ENCODE data around the gene DGCR8. TPM values are rescaled to one million over a fixed set of nuclear protein-coding genes. Genes with fewer than 3 reads are reported as not detected.
"Not testable (repeated sequence)": the region's sequence is repeated elsewhere in the genome, so short reads cannot be mapped to it uniquely, and the experiment has no call there.

Gene DGCR8
- total and polyA plus RNA-seq, 4 donors = 13.2 to 38.4 (median 26.2) TPM

DNA sequence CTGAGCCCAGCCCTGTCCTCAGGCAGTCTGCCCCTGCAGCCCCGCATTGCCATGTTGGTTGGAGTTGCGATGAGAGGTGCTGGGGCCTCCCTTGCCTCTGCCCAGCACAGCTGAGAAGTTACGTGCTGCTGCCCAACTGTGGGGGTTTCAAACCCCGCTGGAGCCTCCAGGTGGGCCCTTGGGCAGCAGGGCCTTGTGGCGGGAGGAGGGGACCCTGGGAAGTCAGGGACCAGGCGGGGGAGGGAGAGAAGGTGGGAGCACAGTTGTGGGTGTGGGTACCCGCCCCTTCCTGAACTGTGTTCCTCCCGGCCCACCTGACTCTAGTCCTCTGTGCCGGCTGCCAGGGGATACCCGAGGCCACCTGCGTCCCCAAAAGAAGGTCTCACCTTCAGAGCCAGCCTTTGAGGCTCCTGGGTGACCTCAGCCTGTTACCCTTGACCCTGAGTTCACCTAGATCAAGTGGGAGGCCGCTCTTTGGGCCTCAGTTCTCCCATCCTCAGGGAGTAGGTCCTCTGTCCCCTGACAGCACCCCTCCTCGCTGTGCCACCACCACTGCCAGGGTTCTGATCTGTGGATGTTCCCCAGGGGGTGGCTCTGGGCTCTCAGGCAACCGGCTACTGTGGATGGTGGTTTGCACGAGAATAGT lies 78.5 kb downstream of the DGCR8 start:
- no peak for ATAC-seq (ENCODE audit: insufficient read depth, low FRiP score)
- H3K9ac ChIP-seq (ENCODE audit: insufficient read depth in 1 of 2, low read length in 2 of 2) = no peak overlapping the region
- no peak for DNase-seq

DNA sequence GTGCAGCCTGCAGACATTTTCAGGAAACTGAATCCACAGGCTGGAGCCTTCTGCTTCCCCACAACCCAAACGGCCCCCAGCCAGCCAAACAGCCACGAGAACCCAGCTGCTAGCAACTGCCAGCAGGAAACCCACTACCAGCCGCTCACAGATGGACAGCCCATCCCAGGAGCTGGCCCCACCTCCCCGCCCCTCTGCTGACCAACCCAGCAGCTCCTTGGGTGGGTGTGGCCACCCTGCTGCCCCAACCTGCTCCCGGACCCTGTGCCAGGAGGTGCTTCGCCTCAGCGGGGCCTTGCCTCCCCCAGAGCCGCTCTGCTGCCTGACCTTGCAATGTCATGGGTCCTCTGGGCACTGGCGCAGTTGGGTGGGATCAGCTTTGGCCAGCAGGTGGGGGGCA lies 79.0 kb downstream of the DGCR8 start:
- no peak for ATAC-seq (ENCODE audit: insufficient read depth, low FRiP score)
- no peak overlapping the region for H3K27ac ChIP-seq (ENCODE audit: low read depth in 1 of 2, low read length in 1 of 2)
- no peak for TF ChIP-seq CTCF (IDR thresholded peaks at IDR 0.05; ENCODE audit: control extremely low read depth, extremely low read depth)

More for the DNA sequence above, 78.5 kb downstream of the DGCR8 start:
- no peak overlapping the region for H3K27ac ChIP-seq (ENCODE audit: low read depth in 1 of 2, low read length in 1 of 2)
- H3K4me3 ChIP-seq = no peak overlapping the region
- H3K4me1 ChIP-seq (ENCODE audit: control insufficient read depth in 5 of 5, insufficient read depth in 5 of 5, low read length in 5 of 5) = no peaks in the 10 kb centered on the region
- 40 to 67% methylated on average over 13 to 15 of the region's 15 CpGs for WGBS, 2 donors
- H3K9me3 ChIP-seq (ENCODE audit: control insufficient read depth in 4 of 4, insufficient read depth in 3 of 4, low read length in 3 of 4) = no peaks in the 10 kb centered on the region
- H3K27me3 ChIP-seq (ENCODE audit: control insufficient read depth in 3 of 3, insufficient read depth in 3 of 3, low read length in 2 of 3) = no peaks in the 10 kb centered on the region
- H3K36me3 ChIP-seq (ENCODE audit: control insufficient read depth in 4 of 4, insufficient read depth in 4 of 4, low read length in 4 of 4) = no peaks in the 10 kb centered on the region
- TF ChIP-seq CTCF (IDR thresholded peaks at IDR 0.05; ENCODE audit: control extremely low read depth, extremely low read depth) = no peak

GRCh38 chr22:20159531-20159930 lies 79.5 kb downstream of the DGCR8 start:
- not testable (repeated sequence) for DNase-seq; ATAC-seq (ENCODE audit: insufficient read depth, low FRiP score)

More for the DNA sequence above, 79.0 kb downstream of the DGCR8 start:
- WGBS, 2 donors = 11 to 40% methylated on average over 9 of the region's 9 CpGs
- Histone ChIP-seq H3K27me3 (ENCODE audit: control insufficient read depth in 3 of 3, insufficient read depth in 3 of 3, low read length in 2 of 3) (no peaks in the 10 kb centered on the region), H3K9ac (ENCODE audit: insufficient read depth in 1 of 2, low read length in 2 of 2) (no peak overlapping the region), H3K4me3 (no peak overlapping the region), H3K36me3 (ENCODE audit: control insufficient read depth in 4 of 4, insufficient read depth in 4 of 4, low read length in 4 of 4) (no peaks in the 10 kb centered on the region), H3K9me3 (ENCODE audit: control insufficient read depth in 4 of 4, insufficient read depth in 3 of 4, low read length in 3 of 4) (no peaks in the 10 kb centered on the region), H3K4me1 (ENCODE audit: control insufficient read depth in 5 of 5, insufficient read depth in 5 of 5, low read length in 5 of 5) (no peaks in the 10 kb centered on the region)
- peak; percentile 15 to 27 (median 22) for DNase-seq

GRCh38 chr22:20160041-20160440 lies 80.0 kb downstream of the DGCR8 start:
- Histone ChIP-seq H3K27ac (ENCODE audit: low read depth in 1 of 2, low read length in 1 of 2) (no peak overlapping the region), H3K36me3 (ENCODE audit: control insufficient read depth in 4 of 4, insufficient read depth in 4 of 4, low read length in 4 of 4) (no peaks in the 10 kb centered on the region), H3K9me3 (ENCODE audit: control insufficient read depth in 4 of 4, insufficient read depth in 3 of 4, low read length in 3 of 4) (no peaks in the 10 kb centered on the region), H3K4me3 (no peak overlapping the region), H3K9ac (ENCODE audit: insufficient read depth in 1 of 2, low read length in 2 of 2) (no peak overlapping the region), H3K27me3 (ENCODE audit: control insufficient read depth in 3 of 3, insufficient read depth in 3 of 3, low read length in 2 of 3) (no peaks in the 10 kb centered on the region), H3K4me1 (ENCODE audit: control insufficient read depth in 5 of 5, insufficient read depth in 5 of 5, low read length in 5 of 5) (no peaks in the 10 kb centered on the region)
- ATAC-seq (ENCODE audit: insufficient read depth, low FRiP score) = no peak
- no peak for TF ChIP-seq CTCF (IDR thresholded peaks at IDR 0.05; ENCODE audit: control extremely low read depth, extremely low read depth)
- no peak for DNase-seq
- 78 to 82% methylated on average over 8 to 10 of the region's 10 CpGs for WGBS, 2 donors

More at GRCh38 chr22:20159531-20159930, 79.5 kb downstream of the DGCR8 start:
- not testable (repeated sequence) for H3K9me3 ChIP-seq (ENCODE audit: control insufficient read depth in 4 of 4, insufficient read depth in 3 of 4, low read length in 3 of 4); H3K4me3 ChIP-seq; H3K9ac ChIP-seq (ENCODE audit: insufficient read depth in 1 of 2, low read length in 2 of 2); H3K4me1 ChIP-seq (ENCODE audit: control insufficient read depth in 5 of 5, insufficient read depth in 5 of 5, low read length in 5 of 5); H3K27ac ChIP-seq (ENCODE audit: low read depth in 1 of 2, low read length in 1 of 2); H3K36me3 ChIP-seq (ENCODE audit: control insufficient read depth in 4 of 4, insufficient read depth in 4 of 4, low read length in 4 of 4); H3K27me3 ChIP-seq (ENCODE audit: control insufficient read depth in 3 of 3, insufficient read depth in 3 of 3, low read length in 2 of 3)
- WGBS, 2 donors = 68 to 78% methylated on average over 8 to 12 of the region's 14 CpGs

Small RNA genes lying within 50 kb of the gene (small RNA-seq; reads per million reads assigned to genes)
- gene MIR185 (ENCODE audit: low replicate concordance) (6.4 reads per million, percentile 95 among the genes with 10 or more reads in this experiment), gene MIR6816 (ENCODE audit: low replicate concordance) (0.08 reads per million), gene RF00017 (ENCODE audit: low replicate concordance) (not detected), gene RF00599 (ENCODE audit: low replicate concordance) (not detected)

Other genes with a start within 250 kb of the DGCR8 start
- 1 to 10 TPM; 4.5 to 9.3 TPM for gene GNB1L, start 225.4 kb upstream of the DGCR8 start, total RNA-seq
- 1 to 10 TPM; 5.1 to 8.3 TPM for gene GNB1L, start 225.4 kb upstream of the DGCR8 start, polyA plus RNA-seq
- gene RTL10, start 225.4 kb upstream of the DGCR8 start, total RNA-seq = 10 to 100 TPM; 11.4 to 22.7 TPM
- gene RTL10, start 225.4 kb upstream of the DGCR8 start, polyA plus RNA-seq = 10 to 100 TPM in 1 of 2 donors, 1 to 10 TPM in 1; 7.4 to 11.7 TPM
- 100 to 1,000 TPM; 147 to 218 TPM for gene COMT, start 138.5 kb upstream of the DGCR8 start, total RNA-seq
- 100 to 1,000 TPM; 198 to 272 TPM for gene COMT, start 138.5 kb upstream of the DGCR8 start, polyA plus RNA-seq
- gene TXNRD2, start 138.4 kb upstream of the DGCR8 start, total RNA-seq = 10 to 100 TPM; 20.3 to 41.1 TPM
- 10 to 100 TPM; 23.3 to 59.2 TPM for gene TXNRD2, start 138.4 kb upstream of the DGCR8 start, polyA plus RNA-seq
- gene ARVCF, start 63.4 kb upstream of the DGCR8 start, total RNA-seq = 10 to 100 TPM; 20.5 to 23.4 TPM
- 10 to 100 TPM in 1 of 2 donors, 1 to 10 TPM in 1; 10.0 to 12.7 TPM for gene ARVCF, start 63.4 kb upstream of the DGCR8 start, polyA plus RNA-seq
- gene TANGO2, start 59.1 kb upstream of the DGCR8 start, total RNA-seq = 10 to 100 TPM; 20.7 to 48.8 TPM
- 10 to 100 TPM; 28.2 to 40.0 TPM for gene TANGO2, start 59.1 kb upstream of the DGCR8 start, polyA plus RNA-seq
- gene RANBP1, start 35.9 kb downstream of the DGCR8 start, total RNA-seq = 10 to 100 TPM; 81.5 to 84.8 TPM
- 100 to 1,000 TPM in 1 of 2 donors, 10 to 100 TPM in 1; 72.9 to 119 TPM for gene RANBP1, start 35.9 kb downstream of the DGCR8 start, polyA plus RNA-seq
- 10 to 100 TPM; 37.5 to 62.4 TPM for gene TRMT2A, start 37.0 kb downstream of the DGCR8 start, total RNA-seq
- gene TRMT2A, start 37.0 kb downstream of the DGCR8 start, polyA plus RNA-seq = 10 to 100 TPM; 48.3 to 71.1 TPM
- gene ZDHHC8, start 51.6 kb downstream of the DGCR8 start, total RNA-seq = 10 to 100 TPM; 29.1 to 75.1 TPM
- gene ZDHHC8, start 51.6 kb downstream of the DGCR8 start, polyA plus RNA-seq = 10 to 100 TPM; 28.4 to 41.9 TPM
- gene CCDC188, start 70.8 kb downstream of the DGCR8 start, total RNA-seq = 1 to 10 TPM; 1.6 to 4.0 TPM
- 1 to 10 TPM in 1 of 2 donors, under 1 TPM in 1; 0.63 to 1.1 TPM for gene CCDC188, start 70.8 kb downstream of the DGCR8 start, polyA plus RNA-seq
- gene RTN4R, start 188.1 kb downstream of the DGCR8 start, total RNA-seq = 1 to 10 TPM; 2.6 to 7.8 TPM
- 1 to 10 TPM; 3.0 to 5.6 TPM for gene RTN4R, start 188.1 kb downstream of the DGCR8 start, polyA plus RNA-seq
- gene DGCR6L, start 239.8 kb downstream of the DGCR8 start, total RNA-seq = 10 to 100 TPM; 38.7 to 42.8 TPM
- gene DGCR6L, start 239.8 kb downstream of the DGCR8 start, polyA plus RNA-seq = 10 to 100 TPM; 42.3 to 86.0 TPM

Data from lung (tissue), 13 donors.